Body of pancreas (tissue), 4 donors: ENCODE measurements around the gene NUDT1. TPM values are rescaled to one million over a fixed set of nuclear protein-coding genes. Genes with fewer than 3 reads are reported as not detected.

Source experiments
- ATAC-seq: fragments of 150-250 bp; one replicate; pipeline ENCODE4 v1.9.1; 2016
- DNase-seq, 4 donors: peaks; one replicate each; pipeline ENCODE4 v3.0.0-alpha.2; 2019
- H3K27ac ChIP-seq, 4 donors: fragments of 200-600 bp; sonication (generic); 1 replicate in 3 of 4; 2 replicates in 1 of 4; pipeline versions ENCODE4 v1.5.1 to v1.6.1; 2016 to 2019; ENCODE audit warnings: mild to moderate bottlenecking in 1 of 4, mixed read lengths in 1 of 4, moderate library complexity in 1 of 4
- H3K27me3 ChIP-seq, 2 donors: fragments of 200-600 bp; sonication (generic); one replicate each; pipeline ENCODE4 v1.6.0; 2016; ENCODE audit warnings: mild to moderate bottlenecking in 1 of 2
- H3K36me3 ChIP-seq, 2 donors: fragments of 200-600 bp; sonication (generic); replicated peaks in 1 of 2; 2 replicates each; pipeline ENCODE4 v1.5.1; 2016; ENCODE audit warnings: low read depth in 2 of 2; ENCODE audit not compliant: insufficient read depth in 1 of 2
- H3K4me1 ChIP-seq: fragments of 200-600 bp; sonication (generic); one replicate; pipeline ENCODE4 v1.6.0; 2016
- H3K4me3 ChIP-seq, 2 donors: fragments of 200-600 bp; sonication (generic); 1 replicate in 1 of 2; 2 replicates in 1 of 2; pipeline ENCODE4 v1.5.1; 2016 to 2019
- H3K9me3 ChIP-seq, 3 donors: fragments of 200-600 bp; sonication (generic); 1 replicate in 2 of 3; 2 replicates in 1 of 3; pipeline ENCODE4 v1.5.1; 2016
- CTCF ChIP-seq, 7 experiments: fragments of 450-650 bp in 4 of 7; fragments of 200-600 bp in 3 of 7; sonication (generic) in 3 of 7; IDR thresholded peaks; one replicate each; pipeline ENCODE4 v1.5.1; 2016 to 2019; ENCODE audit warnings: antibody characterized with exemption in 7 of 7
- POLR2A ChIP-seq, 3 donors: fragments of 450-650 bp; IDR thresholded peaks; one replicate each; pipeline ENCODE4 v1.6.1; 2016; ENCODE audit warnings: antibody characterized with exemption in 3 of 3, mild to moderate bottlenecking in 2 of 3
- WGBS, 2 donors: methylation state at CpG; one replicate each; pipeline ENCODE4 v1.1.5; 2017; 5-methylcytosine and 5-hydroxymethylcytosine counted together
- intact Hi-C: fragments of 100-400 bp; cut with DNase I; formaldehyde crosslinking; loops from one replicate; pipeline ENCODE4 v1.15.1; 2023
- total RNA-seq, 2 donors: library from RNA; depleted of rRNA; stranded (reverse); fragments of >200 nt; gene quantifications; one replicate each; pipeline ENCODE4 v1.1.0, GENCODE V29; 2016

NUDT1 gene
- total RNA-seq, 2 donors from 2014 or later: 26.2 TPM; not detected in 1

DNA sequence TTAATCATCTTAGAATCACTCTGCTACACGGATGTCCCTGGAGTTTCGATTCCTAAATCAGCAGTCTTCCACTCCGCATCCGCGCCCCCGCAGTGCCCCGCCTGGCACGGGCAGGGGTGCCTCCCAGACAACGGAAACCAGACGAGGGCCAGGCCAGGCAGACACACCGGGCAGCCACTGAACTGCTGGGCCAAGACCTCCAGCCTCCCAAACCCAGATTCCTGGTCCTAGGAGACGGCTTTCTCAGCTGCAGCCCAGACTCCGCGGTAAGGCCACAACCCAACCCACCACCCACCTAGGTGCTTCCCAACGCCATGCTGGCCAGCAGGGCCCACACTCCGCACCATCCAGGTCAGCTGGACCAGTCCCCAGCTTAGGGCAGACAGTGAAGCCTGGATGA lies 42.5 kb upstream of the NUDT1 start:
- H3K27me3 ChIP-seq: no peaks in the 10 kb centered on the region
- 96% methylated on average over 6 to 16 of the region's 16 CpGs for WGBS, 2 donors
- no peak for DNase-seq
- ATAC-seq: no peak
- no peaks in the 10 kb centered on the region for H3K9me3 ChIP-seq
- no peaks in the 10 kb centered on the region for H3K4me1 ChIP-seq
- no peak overlapping the region for H3K4me3 ChIP-seq
- no peak for TF ChIP-seq CTCF (IDR thresholded peaks at IDR 0.05)
- TF ChIP-seq POLR2A (IDR thresholded peaks at IDR 0.05): no peak
- intact Hi-C loops: no loop called here
- no peak overlapping the region for H3K27ac ChIP-seq
- no peaks in the 10 kb centered on the region for H3K36me3 ChIP-seq

DNA sequence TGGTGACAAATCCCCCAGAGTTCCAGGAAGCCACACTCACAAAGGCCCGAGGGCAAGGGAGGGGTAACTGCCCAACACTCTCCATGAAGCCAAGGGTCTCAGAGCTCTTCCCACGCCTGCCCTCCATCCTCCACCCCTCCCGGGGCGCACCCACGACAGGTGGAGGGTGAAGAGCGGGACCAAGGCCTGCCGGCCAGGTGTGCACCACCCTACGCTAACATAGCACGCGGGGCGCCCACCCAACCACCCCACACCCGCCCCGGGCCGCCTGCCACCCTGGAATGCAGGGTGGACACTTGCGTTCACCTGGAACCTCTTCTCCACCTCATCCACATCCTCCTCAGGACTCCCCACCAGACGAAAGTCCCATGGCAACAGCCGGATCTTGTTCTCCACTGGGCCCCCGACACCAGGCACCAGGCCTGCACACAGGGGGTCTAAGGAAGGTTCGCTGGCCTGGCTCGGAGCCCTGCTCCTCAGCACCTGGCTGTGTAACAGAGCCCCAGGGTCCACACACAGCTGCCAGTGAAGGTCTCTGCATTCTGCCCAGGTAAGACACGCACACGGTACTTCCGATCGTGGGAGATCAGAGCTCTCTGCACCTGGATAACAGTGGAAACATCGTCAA lies 42.0 kb upstream of the NUDT1 start:
- 91 to 93% methylated on average over 20 to 25 of the region's 25 CpGs for WGBS, 2 donors
- no peak overlapping the region for H3K27ac ChIP-seq
- H3K27me3 ChIP-seq: no peaks in the 10 kb centered on the region
- intact Hi-C loops: loop anchor here (10.0 kb wide), 1 partner anchor 535 kb away; no protein-coding TSS in a partner anchor
- no peak overlapping the region for H3K4me3 ChIP-seq
- H3K36me3 ChIP-seq: no peaks in the 10 kb centered on the region
- H3K9me3 ChIP-seq: no peaks in the 10 kb centered on the region
- H3K4me1 ChIP-seq: no peaks in the 10 kb centered on the region
- ATAC-seq (no peak), DNase-seq (no peak)
- no peak for TF ChIP-seq CTCF (IDR thresholded peaks at IDR 0.05)
- no peak for TF ChIP-seq POLR2A (IDR thresholded peaks at IDR 0.05)

- 95% methylated on average over 18 of the region's 18 CpGs; no CpG with 5 or more reads in 1 of the 2 donors for WGBS, 2 donors
- H3K27me3 ChIP-seq: no peaks in the 10 kb centered on the region
- no peak overlapping the region for H3K27ac ChIP-seq
- DNase-seq (no peak), ATAC-seq (no peak)
- no peak overlapping the region for H3K4me3 ChIP-seq
- no peaks in the 10 kb centered on the region for H3K9me3 ChIP-seq
- intact Hi-C loops: loop anchor here (10.0 kb wide), 1 partner anchor 536 kb away; no protein-coding TSS in a partner anchor
- H3K36me3 ChIP-seq: no peaks in the 10 kb centered on the region
- TF ChIP-seq POLR2A (IDR thresholded peaks at IDR 0.05) (no peak), CTCF (IDR thresholded peaks at IDR 0.05) (no peak)
- no peaks in the 10 kb centered on the region for H3K4me1 ChIP-seq
Observed at GRCh38 chr7:2200584-2200980, 41.4 kb upstream of the NUDT1 start.

DNA sequence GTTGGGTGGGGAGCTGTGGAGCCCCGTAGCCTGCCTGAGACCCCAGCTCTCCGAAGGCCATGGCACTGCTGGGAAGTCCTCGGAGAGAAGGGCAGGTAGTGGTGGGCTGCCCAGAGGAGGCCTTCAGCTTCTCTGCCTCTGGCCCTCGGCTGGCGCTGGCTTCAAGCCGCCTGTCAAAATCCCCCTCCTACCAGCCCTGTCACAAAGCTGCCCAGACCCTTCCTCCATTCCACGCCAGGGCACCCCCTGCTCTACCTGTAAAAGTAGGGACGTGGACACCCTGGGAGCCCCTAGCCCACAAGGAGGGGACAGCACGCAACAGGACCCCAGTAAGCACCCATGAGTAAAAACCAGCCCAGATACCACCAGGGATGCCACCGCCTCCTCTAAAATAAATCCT lies 40.9 kb upstream of the NUDT1 start:
- TF ChIP-seq CTCF (IDR thresholded peaks at IDR 0.05): no peak
- TF ChIP-seq POLR2A (IDR thresholded peaks at IDR 0.05): no peak
- no peaks in the 10 kb centered on the region for H3K4me1 ChIP-seq
- H3K4me3 ChIP-seq: no peak overlapping the region
- WGBS, 2 donors: 87 to 100% methylated on average over 2 to 9 of the region's 10 CpGs
- H3K27ac ChIP-seq: no peak overlapping the region
- no peaks in the 10 kb centered on the region for H3K27me3 ChIP-seq
- DNase-seq (no peak), ATAC-seq (no peak)
- no peaks in the 10 kb centered on the region for H3K36me3 ChIP-seq
- H3K9me3 ChIP-seq: no peaks in the 10 kb centered on the region
- intact Hi-C loops: loop anchor here (10.0 kb wide), 1 partner anchor 536 kb away; no protein-coding TSS in a partner anchor
